PFSK-1 (cell line): ENCODE results near the gene RBM18.

Experiments
- FOXP2 ChIP-seq: optimal IDR thresholded peaks from 2 replicates; pipeline ENCODE3; 2011; ENCODE audit warnings: borderline replicate concordance, control low read depth, inconsistent platforms; ENCODE audit not compliant: insufficient read depth; ENCODE audit errors: extremely low read length, extremely low read depth
- POLR2AphosphoS5 ChIP-seq: IDR thresholded peaks from 2 replicates; pipeline ENCODE4 v1.6.1; 2012; ENCODE audit warnings: low read depth, mild to moderate bottlenecking, control low read depth, low read length, moderate library complexity
- SIN3A ChIP-seq: IDR thresholded peaks from 2 replicates; pipeline ENCODE4 v1.6.1; 2012; ENCODE audit warnings: mild to moderate bottlenecking, low read length, moderate library complexity, borderline replicate concordance; ENCODE audit not compliant: insufficient read depth
- TAF1 ChIP-seq: IDR thresholded peaks from 2 replicates; pipeline ENCODE4 v1.6.1; 2012; ENCODE audit warnings: low read length, control low read depth, borderline replicate concordance; ENCODE audit not compliant: insufficient read depth
- TF ChIP-seq, protein P1 (sequence below), 2 experiments: IDR thresholded peaks; 2 replicates each; pipeline versions ENCODE4 v1.6.1 to v1.8.0; 2011 to 2012; ENCODE audit warnings: low read depth in 2 of 2, low read length in 2 of 2, control low read depth in 1 of 2, inconsistent platforms in 1 of 2, mild to moderate bottlenecking in 1 of 2, moderate library complexity in 1 of 2; ENCODE audit not compliant: insufficient read depth in 1 of 2

The RBM18 gene

DNA sequence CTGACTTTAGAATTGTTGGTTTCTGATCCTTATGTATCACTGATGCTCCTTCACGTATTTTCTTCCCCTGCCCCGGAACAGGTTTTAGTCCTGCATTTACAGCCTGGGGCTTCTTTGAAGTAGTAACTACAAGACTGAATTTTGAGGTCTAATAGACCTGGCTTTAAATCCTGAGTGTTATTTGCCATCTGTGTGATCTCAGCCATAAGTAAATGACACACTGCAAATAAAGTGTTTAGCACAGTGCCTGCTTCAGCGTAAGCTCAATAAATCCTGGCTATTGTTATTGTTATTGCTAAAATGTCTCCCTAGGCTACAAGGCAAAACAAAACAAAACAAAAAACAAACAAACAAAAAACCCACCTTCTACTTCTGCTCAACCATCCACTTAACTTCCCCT is 20.3 kb downstream of the RBM18 start:
- TF ChIP-seq SIN3A (no peak), TAF1 (no peak), FOXP2 (no peak)

DNA sequence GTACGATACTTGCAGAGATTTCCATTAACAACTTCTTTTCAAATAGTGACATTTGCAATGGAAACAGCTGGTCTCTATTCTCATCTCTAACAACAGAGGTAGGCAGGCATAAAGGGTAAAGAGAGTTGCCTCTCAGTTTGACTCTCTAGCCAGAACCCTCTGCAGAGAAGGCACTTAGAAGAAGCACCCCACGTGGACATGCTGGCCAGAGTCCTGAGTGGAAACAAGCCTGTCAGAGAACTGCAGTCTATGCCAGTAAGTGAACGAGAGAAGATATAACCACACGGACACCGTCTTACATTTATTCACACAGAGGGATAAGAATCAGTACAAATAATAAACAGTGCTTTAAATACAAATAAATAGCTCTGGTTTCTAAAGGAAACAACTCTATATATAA is 24.9 kb downstream of the RBM18 start:
- TF ChIP-seq TAF1 (no peak), POLR2AphosphoS5 (no peak), SIN3A (no peak), FOXP2 (no peak)
- TF ChIP-seq, protein P1, sequence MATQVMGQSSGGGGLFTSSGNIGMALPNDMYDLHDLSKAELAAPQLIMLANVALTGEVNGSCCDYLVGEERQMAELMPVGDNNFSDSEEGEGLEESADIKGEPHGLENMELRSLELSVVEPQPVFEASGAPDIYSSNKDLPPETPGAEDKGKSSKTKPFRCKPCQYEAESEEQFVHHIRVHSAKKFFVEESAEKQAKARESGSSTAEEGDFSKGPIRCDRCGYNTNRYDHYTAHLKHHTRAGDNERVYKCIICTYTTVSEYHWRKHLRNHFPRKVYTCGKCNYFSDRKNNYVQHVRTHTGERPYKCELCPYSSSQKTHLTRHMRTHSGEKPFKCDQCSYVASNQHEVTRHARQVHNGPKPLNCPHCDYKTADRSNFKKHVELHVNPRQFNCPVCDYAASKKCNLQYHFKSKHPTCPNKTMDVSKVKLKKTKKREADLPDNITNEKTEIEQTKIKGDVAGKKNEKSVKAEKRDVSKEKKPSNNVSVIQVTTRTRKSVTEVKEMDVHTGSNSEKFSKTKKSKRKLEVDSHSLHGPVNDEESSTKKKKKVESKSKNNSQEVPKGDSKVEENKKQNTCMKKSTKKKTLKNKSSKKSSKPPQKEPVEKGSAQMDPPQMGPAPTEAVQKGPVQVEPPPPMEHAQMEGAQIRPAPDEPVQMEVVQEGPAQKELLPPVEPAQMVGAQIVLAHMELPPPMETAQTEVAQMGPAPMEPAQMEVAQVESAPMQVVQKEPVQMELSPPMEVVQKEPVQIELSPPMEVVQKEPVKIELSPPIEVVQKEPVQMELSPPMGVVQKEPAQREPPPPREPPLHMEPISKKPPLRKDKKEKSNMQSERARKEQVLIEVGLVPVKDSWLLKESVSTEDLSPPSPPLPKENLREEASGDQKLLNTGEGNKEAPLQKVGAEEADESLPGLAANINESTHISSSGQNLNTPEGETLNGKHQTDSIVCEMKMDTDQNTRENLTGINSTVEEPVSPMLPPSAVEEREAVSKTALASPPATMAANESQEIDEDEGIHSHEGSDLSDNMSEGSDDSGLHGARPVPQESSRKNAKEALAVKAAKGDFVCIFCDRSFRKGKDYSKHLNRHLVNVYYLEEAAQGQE (IDR thresholded peaks at IDR 0.05; ENCODE audit: insufficient read depth in 1 of 2, low read depth in 2 of 2, low read length in 2 of 2): no peak

DNA sequence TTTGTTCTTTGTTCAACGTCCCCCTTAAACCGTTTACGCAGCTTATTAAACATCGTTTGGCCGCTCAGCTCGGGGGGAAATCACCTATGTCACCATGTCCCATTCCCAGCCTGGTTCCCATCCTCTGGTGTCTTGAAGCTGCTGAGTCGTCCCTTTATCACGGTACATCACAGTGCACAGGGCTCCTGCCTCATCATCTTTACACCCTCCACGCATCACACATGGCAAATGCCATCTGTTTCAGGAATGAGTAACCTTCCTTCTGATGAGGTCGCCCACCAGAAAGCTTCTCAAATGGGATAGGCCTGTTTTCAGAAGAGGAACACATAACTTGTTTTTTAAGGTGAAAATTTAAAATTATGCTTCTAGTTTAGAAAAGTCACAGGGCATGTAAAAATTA is 28.0 kb downstream of the RBM18 start:
- TF ChIP-seq TAF1: no peak
- TF ChIP-seq POLR2AphosphoS5: no peak
- no peak for TF ChIP-seq SIN3A
- no peak for TF ChIP-seq FOXP2
- TF ChIP-seq, protein P1 (IDR thresholded peaks at IDR 0.05; ENCODE audit: insufficient read depth in 1 of 2, low read depth in 2 of 2, low read length in 2 of 2): no peak

DNA sequence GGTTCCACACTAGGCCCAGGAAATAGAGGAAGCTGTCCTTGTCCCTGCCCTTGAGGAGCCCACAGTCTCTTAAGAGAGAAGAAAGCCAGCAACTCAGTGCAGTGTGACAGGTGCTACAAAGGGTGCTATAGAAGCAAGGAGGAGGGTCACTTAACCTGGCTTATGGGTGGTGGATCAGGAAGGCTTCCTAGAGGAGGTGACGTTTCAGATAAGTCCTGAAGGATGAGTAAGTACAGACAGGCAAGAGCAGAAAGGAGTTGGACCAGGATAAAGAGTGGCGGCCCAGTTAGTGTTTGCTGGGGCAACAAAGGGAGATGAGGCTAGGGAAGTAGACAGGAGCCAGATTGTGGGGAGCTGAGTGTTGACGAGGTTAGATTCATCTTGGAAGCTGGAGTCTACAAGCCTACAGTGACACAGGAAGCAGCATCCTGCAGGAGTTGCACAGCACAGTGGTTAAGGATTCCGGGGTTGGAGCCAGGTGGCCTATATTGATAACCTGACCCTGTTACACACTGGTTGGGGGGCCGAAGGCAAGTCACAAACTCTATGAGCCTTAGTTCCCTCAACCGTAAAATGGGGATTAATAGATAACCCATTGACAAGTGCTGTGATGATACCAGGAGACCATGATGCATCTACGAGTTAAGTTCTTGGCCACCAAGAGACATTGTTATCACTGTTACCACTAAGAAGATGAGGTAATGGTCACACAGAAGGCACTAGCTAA is 30.5 kb downstream of the RBM18 start:
- TF ChIP-seq FOXP2 (no peak), TAF1 (no peak), SIN3A (no peak), POLR2AphosphoS5 (no peak)
- TF ChIP-seq, protein P1 (IDR thresholded peaks at IDR 0.05; ENCODE audit: insufficient read depth in 1 of 2, low read depth in 2 of 2, low read length in 2 of 2): no peak

DNA sequence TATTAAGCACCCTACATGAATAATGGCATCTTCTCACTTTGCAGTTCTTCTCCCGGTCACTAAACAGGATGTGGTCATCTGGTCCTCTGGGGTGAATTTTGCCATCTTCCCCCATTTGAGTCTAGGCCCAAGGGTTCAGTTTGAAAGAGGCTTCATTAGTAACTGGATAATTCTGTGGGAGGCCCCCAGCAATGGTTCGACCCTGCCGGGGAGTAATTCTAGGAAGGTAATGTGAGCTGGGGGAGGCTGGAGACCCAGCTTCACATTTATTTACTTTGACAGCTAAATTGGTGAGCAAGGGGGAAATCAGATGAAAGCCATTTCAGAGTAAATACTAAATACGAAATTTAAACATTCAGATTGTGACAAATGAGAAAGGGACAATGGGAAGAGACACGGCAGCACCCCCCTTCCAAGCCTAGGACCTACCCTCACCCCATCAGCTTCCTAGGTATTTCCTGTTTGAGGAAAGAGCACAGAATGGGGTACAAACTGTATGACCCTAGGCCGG is 31.8 kb downstream of the RBM18 start:
- TF ChIP-seq POLR2AphosphoS5 (no peak), SIN3A (no peak), FOXP2 (no peak), TAF1 (no peak)
- TF ChIP-seq, protein P1 (IDR thresholded peaks at IDR 0.05; ENCODE audit: insufficient read depth in 1 of 2, low read depth in 2 of 2, low read length in 2 of 2): no peak
